Measurements from ENCODE around the gene CD248. TPM values are rescaled to one million over a fixed set of nuclear protein-coding genes. Genes with fewer than 3 reads are reported as not detected.

CD248 gene
- total RNA-seq: 103 and 107 TPM in 2 replicates

- Histone ChIP-seq H2AFZ (ENCODE audit: low read length) (peak within 1 kb of the TSS; percentile 65), H3K9me3 (ENCODE audit: low read depth, low read length) (no peaks in the 10 kb centered on the region), H3K4me2 (ENCODE audit: insufficient read depth, low read length) (peak within 1 kb of the TSS; percentile 96), H3K79me2 (ENCODE audit: insufficient read depth, low read length) (peaks cover 33% of the 10 kb centered on the region), H3K4me3 (ENCODE audit: insufficient read depth, low read length) (peak within 1 kb of the TSS; percentile 75), H3K27me3 (ENCODE audit: insufficient read depth, low read length) (no peaks in the 10 kb centered on the region), H3K36me3 (ENCODE audit: insufficient read depth, low read length) (no peaks in the 10 kb centered on the region), H4K20me1 (ENCODE audit: insufficient read depth, low read length) (peaks cover 25% of the 10 kb centered on the region), H3K4me1 (ENCODE audit: insufficient read depth, low read length) (peaks cover 55% of the 10 kb centered on the region), H3K27ac (ENCODE audit: low read depth, low read length) (peak within 1 kb of the TSS; percentile 97)
- DNase-seq (ENCODE audit: insufficient read length, low spot score, missing footprints): peak; percentile 96
- TF ChIP-seq CTCF (IDR thresholded peaks at IDR 0.05; ENCODE audit: extremely low read depth, low read depth, low read length): no peak
Observed at GRCh38 chr11:66316849-66317251, at the start of gene CD248. CD248 (minus strand) TSS chr11:66317044; CDS start chr11:66317027, 17 bp downstream.

GRCh38 chr11:66365711-66366619 lies 49.1 kb upstream of the CD248 start:
- DNase-seq (ENCODE audit: insufficient read length, low spot score, missing footprints): peak; percentile 46
- no peak for TF ChIP-seq CTCF (IDR thresholded peaks at IDR 0.05; ENCODE audit: extremely low read depth, low read depth, low read length)
- Histone ChIP-seq H3K79me2 (ENCODE audit: insufficient read depth, low read length) (no peaks in the 10 kb centered on the region), H3K36me3 (ENCODE audit: insufficient read depth, low read length) (no peaks in the 10 kb centered on the region), H3K4me1 (ENCODE audit: insufficient read depth, low read length) (peaks cover 12% of the 10 kb centered on the region), H2AFZ (ENCODE audit: low read length) (no peak overlapping the region), H3K27me3 (ENCODE audit: insufficient read depth, low read length) (peaks cover 2% of the 10 kb centered on the region), H3K27ac (ENCODE audit: low read depth, low read length) (no peak overlapping the region), H4K20me1 (ENCODE audit: insufficient read depth, low read length) (no peaks in the 10 kb centered on the region), H3K4me2 (ENCODE audit: insufficient read depth, low read length) (no peak overlapping the region), H3K4me3 (ENCODE audit: insufficient read depth, low read length) (no peak overlapping the region), H3K9me3 (ENCODE audit: low read depth, low read length) (no peaks in the 10 kb centered on the region)

DNA sequence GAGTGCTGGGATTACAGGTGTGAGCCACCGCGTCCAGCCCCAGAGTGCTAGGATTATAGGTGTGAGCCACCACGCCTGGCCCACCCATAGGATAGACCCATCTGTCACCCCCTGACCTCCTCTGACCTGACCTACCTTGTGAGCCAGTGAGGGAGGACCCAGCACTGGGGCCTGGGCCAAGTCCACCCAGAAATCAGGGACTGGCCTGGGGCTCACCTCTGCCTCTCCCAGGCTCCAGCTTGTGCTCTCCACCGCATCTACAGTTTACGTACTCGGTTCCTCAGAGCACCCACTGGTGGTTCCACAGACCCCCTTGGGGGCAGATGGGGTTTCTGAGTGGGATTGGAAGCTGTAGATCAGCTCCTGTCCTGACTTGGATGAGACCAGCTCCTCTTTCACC lies 48.3 kb upstream of the CD248 start:
- H3K9me3 ChIP-seq (ENCODE audit: low read depth, low read length): no peaks in the 10 kb centered on the region
- no peak overlapping the region for H3K4me3 ChIP-seq (ENCODE audit: insufficient read depth, low read length)
- no peak overlapping the region for H3K4me2 ChIP-seq (ENCODE audit: insufficient read depth, low read length)
- no peaks in the 10 kb centered on the region for H3K79me2 ChIP-seq (ENCODE audit: insufficient read depth, low read length)
- no peak overlapping the region for H2AFZ ChIP-seq (ENCODE audit: low read length)
- peaks cover 6% of the 10 kb centered on the region for H3K4me1 ChIP-seq (ENCODE audit: insufficient read depth, low read length)
- H3K36me3 ChIP-seq (ENCODE audit: insufficient read depth, low read length): no peaks in the 10 kb centered on the region
- no peaks in the 10 kb centered on the region for H3K27me3 ChIP-seq (ENCODE audit: insufficient read depth, low read length)
- H3K27ac ChIP-seq (ENCODE audit: low read depth, low read length): no peak overlapping the region
- TF ChIP-seq CTCF (IDR thresholded peaks at IDR 0.05; ENCODE audit: extremely low read depth, low read depth, low read length): no peak
- no peaks in the 10 kb centered on the region for H4K20me1 ChIP-seq (ENCODE audit: insufficient read depth, low read length)
- DNase-seq (ENCODE audit: insufficient read length, low spot score, missing footprints): no peak

- H3K4me3 ChIP-seq (ENCODE audit: insufficient read depth, low read length): no peak overlapping the region
- no peak overlapping the region for H3K27ac ChIP-seq (ENCODE audit: low read depth, low read length)
- DNase-seq (ENCODE audit: insufficient read length, low spot score, missing footprints): peak; percentile 94
- no peaks in the 10 kb centered on the region for H3K9me3 ChIP-seq (ENCODE audit: low read depth, low read length)
- H3K79me2 ChIP-seq (ENCODE audit: insufficient read depth, low read length): no peaks in the 10 kb centered on the region
- no peaks in the 10 kb centered on the region for H3K4me1 ChIP-seq (ENCODE audit: insufficient read depth, low read length)
- H2AFZ ChIP-seq (ENCODE audit: low read length): no peak overlapping the region
- no peaks in the 10 kb centered on the region for H3K36me3 ChIP-seq (ENCODE audit: insufficient read depth, low read length)
- no peaks in the 10 kb centered on the region for H4K20me1 ChIP-seq (ENCODE audit: insufficient read depth, low read length)
- no peaks in the 10 kb centered on the region for H3K27me3 ChIP-seq (ENCODE audit: insufficient read depth, low read length)
- peak; percentile 60 for TF ChIP-seq CTCF (IDR thresholded peaks at IDR 0.05; ENCODE audit: extremely low read depth, low read depth, low read length)
- no peak overlapping the region for H3K4me2 ChIP-seq (ENCODE audit: insufficient read depth, low read length)
Observed at GRCh38 chr11:66363805-66364535, 47.1 kb upstream of the CD248 start.
